Panc1 (cell line): Measurements from ENCODE around the gene FOSL2. TPM values are rescaled to one million over a fixed set of nuclear protein-coding genes. Genes with fewer than 3 reads are reported as not detected.
A peak's percentile ranks its signal among the peaks of the same experiment; 100 is the strongest.

Source experiments
- ATAC-seq: fragments of 200-7000 bp; cut with Tn5 transposase; 2 replicates; pipeline ENCODE4 v1.9.1; 2020; ENCODE audit warnings: mild to moderate bottlenecking, moderate library complexity
- BruUV-seq: library from RNA; stranded (reverse); fragments of 400-500 nt; replicated peaks from 2 replicates; lab custom pipeline; 2021; lab: Mats Ljungman, UMichigan
- CTCF ChIA-PET: fragments of 300-600 bp; sonication (Branson Sonifier 250); formaldehyde crosslinking; loops from one replicate; lab custom pipeline; 2022; ENCODE audit warnings: antibody characterized with exemption; lab: Charles Lee
- POLR2A ChIA-PET: fragments of 300-600 bp; sonication (Branson Sonifier 250); formaldehyde crosslinking; loops from one replicate; lab custom pipeline; 2022; ENCODE audit warnings: antibody characterized with exemption; lab: Charles Lee
- DNase-seq: peaks from one replicate; pipeline ENCODE4 v3.0.0-alpha.2; 2010; ENCODE audit warnings: low read depth, low spot score
- H3K27ac ChIP-seq: 2 replicates; pipeline ENCODE4 v1.5.1; 2011; ENCODE audit warnings: mild to moderate bottlenecking, low read length, inconsistent platforms
- H3K27me3 ChIP-seq: fragments of 200-500 bp; sonication (Bioruptor generic); 2 replicates; pipeline ENCODE4 v1.6.0; 2014; ENCODE audit warnings: low read length, inconsistent platforms; ENCODE audit not compliant: control insufficient read depth, insufficient read depth
- H3K36me3 ChIP-seq: fragments of 200-500 bp; sonication (Bioruptor generic); 2 replicates; pipeline ENCODE4 v1.5.1; 2014; ENCODE audit warnings: inconsistent platforms, mild to moderate bottlenecking, low read length, moderate library complexity; ENCODE audit not compliant: control insufficient read depth, insufficient read depth
- H3K4me1 ChIP-seq: 2 replicates; pipeline ENCODE4 v1.5.1; 2011; ENCODE audit warnings: inconsistent platforms, mild to moderate bottlenecking, low read length, moderate library complexity; ENCODE audit not compliant: control insufficient read depth, insufficient read depth
- H3K4me3 ChIP-seq, 2 experiments: 2 replicates each; pipeline ENCODE4 v1.5.1; 2011 to 2012; ENCODE audit warnings: low read depth in 2 of 2, low read length in 2 of 2, mild to moderate bottlenecking in 2 of 2, inconsistent platforms in 1 of 2, moderate library complexity in 1 of 2
- H3K9me3 ChIP-seq: fragments of 200-500 bp; sonication (Bioruptor generic); 2 replicates; pipeline ENCODE4 v1.5.1; 2014; ENCODE audit warnings: low read depth, mild to moderate bottlenecking, inconsistent platforms, low read length, moderate library complexity; ENCODE audit not compliant: control insufficient read depth, insufficient read depth
- POLR2AphosphoS5 ChIP-seq: IDR thresholded peaks from 2 replicates; pipeline ENCODE4 v1.6.1; 2012; ENCODE audit warnings: mild to moderate bottlenecking, low read depth, low read length, moderate library complexity
- SIN3A ChIP-seq: IDR thresholded peaks from 2 replicates; pipeline ENCODE4 v1.6.1; 2012; ENCODE audit warnings: low read depth, mild to moderate bottlenecking, low read length, moderate library complexity, borderline replicate concordance; ENCODE audit not compliant: insufficient read depth
- TCF7L2 ChIP-seq: IDR thresholded peaks from 2 replicates; pipeline ENCODE4 v1.6.1; 2011; ENCODE audit warnings: mild to moderate bottlenecking, low read depth, low read length, inconsistent platforms
- in situ Hi-C: cut with HindIII; loops from 2 replicates; pipeline ENCODE4 v1.10.0; 2016; ENCODE audit warnings: low sequenced_read_pairs, low pct_unique_long_range_greater_than_20kb
- intact Hi-C: fragments of 100-400 bp; cut with micrococcal nuclease; formaldehyde crosslinking; loops from one replicate; pipeline ENCODE4 v1.10.0; 2022; ENCODE audit not compliant: unreplicated experiment
- total RNA-seq: library from RNA; stranded (reverse); gene quantifications from one replicate; pipeline ENCODE4 v1.2.1, GENCODE V29; 2021; ENCODE audit not compliant: unreplicated experiment
- TF ChIP-seq, protein P1 (sequence below): fragments of 450-650 bp; IDR thresholded peaks from 2 replicates; pipeline ENCODE4 v1.5.1; 2017; ENCODE audit warnings: mild to moderate bottlenecking
- TF ChIP-seq, protein P2 (sequence below), 2 experiments: IDR thresholded peaks; 2 replicates each; pipeline ENCODE4 v1.6.1; 2011 to 2012; ENCODE audit warnings: low read depth in 2 of 2, control low read depth in 1 of 2, low read length in 1 of 2, mild to moderate bottlenecking in 1 of 2, moderate library complexity in 1 of 2; ENCODE audit not compliant: insufficient read depth in 1 of 2

FOSL2 gene
- total RNA-seq, 1 experiment from 2014 or later, result 29.0 TPM

DNA sequence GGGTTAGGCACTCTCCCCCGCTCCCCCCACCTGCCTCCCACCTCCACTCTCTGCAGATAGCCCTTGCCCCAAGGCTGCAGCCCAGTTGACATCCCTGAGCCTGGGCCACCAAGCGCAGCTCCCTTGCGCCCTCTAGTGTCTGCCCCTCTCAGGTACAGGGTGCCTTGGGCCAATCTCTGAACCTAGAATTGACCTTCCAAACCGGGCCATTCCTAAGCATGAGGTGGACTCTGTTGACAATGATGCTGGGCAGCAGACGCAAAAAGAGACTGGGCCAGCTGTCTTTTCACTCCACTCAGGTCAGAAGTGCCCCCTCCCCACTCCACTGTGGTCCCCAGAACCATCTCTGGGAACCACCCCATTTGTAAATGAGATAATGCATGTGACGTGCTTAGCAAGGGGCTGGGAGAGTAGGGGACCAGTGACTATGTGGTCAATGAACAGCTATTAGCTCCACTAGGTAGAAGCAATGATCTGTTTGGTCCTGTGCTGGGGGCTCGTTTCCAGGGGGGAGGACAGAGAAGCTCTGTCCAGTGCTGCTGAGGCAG lies 60.0 kb downstream of the FOSL2 start:
- in situ Hi-C loops (no loop called here), intact Hi-C loops (no loop called here)
- Histone ChIP-seq H3K4me1 (no peaks in the 10 kb centered on the region), H3K27ac (no peak overlapping the region), H3K36me3 (no peaks in the 10 kb centered on the region), H3K4me3 (no peak overlapping the region), H3K9me3 (no peaks in the 10 kb centered on the region), H3K27me3 (no peaks in the 10 kb centered on the region)
- BruUV-seq, result no TSS peak
- TF ChIP-seq SIN3A, result no peak
- TF ChIP-seq, protein P1, sequence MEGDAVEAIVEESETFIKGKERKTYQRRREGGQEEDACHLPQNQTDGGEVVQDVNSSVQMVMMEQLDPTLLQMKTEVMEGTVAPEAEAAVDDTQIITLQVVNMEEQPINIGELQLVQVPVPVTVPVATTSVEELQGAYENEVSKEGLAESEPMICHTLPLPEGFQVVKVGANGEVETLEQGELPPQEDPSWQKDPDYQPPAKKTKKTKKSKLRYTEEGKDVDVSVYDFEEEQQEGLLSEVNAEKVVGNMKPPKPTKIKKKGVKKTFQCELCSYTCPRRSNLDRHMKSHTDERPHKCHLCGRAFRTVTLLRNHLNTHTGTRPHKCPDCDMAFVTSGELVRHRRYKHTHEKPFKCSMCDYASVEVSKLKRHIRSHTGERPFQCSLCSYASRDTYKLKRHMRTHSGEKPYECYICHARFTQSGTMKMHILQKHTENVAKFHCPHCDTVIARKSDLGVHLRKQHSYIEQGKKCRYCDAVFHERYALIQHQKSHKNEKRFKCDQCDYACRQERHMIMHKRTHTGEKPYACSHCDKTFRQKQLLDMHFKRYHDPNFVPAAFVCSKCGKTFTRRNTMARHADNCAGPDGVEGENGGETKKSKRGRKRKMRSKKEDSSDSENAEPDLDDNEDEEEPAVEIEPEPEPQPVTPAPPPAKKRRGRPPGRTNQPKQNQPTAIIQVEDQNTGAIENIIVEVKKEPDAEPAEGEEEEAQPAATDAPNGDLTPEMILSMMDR, result peak; percentile 95
- DNase-seq (peak; percentile 54), ATAC-seq (peak; percentile 91)
- POLR2A ChIA-PET, result no interaction called here
- CTCF ChIA-PET, result no interaction called here

DNA sequence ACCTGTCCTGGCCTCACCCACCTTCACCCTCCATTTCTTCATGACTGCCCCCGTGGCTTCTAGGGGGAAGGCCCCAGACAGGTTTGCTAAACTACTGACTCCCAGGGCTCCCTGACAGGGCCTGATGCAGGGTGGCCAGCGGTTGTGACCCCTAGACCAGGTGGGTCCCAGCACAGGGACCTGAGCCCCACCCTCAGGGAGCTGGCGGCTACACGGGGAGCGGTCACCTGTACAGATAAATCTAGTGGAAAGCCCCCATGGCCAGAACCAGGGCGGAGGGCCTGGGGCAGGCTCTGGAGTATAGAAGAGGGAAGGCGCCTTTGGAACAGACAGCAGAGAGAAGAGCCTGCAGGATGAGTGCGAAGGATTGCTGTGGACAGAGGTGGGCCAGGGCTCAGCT lies 60.7 kb downstream of the FOSL2 start:
- ATAC-seq, result no peak
- intact Hi-C loops (no loop called here), in situ Hi-C loops (no loop called here)
- POLR2A ChIA-PET, result no interaction called here
- no peaks in the 10 kb centered on the region for H3K4me1 ChIP-seq
- no peak for DNase-seq
- CTCF ChIA-PET, result interaction anchor here (0.5 kb wide), 1 partner anchor 84 kb away, joined by 8 read pairs; no protein-coding TSS in a partner anchor
- TF ChIP-seq TCF7L2 (no peak), POLR2AphosphoS5 (no peak), SIN3A (no peak)
- TF ChIP-seq, protein P1, result no peak
- TF ChIP-seq, protein P2, sequence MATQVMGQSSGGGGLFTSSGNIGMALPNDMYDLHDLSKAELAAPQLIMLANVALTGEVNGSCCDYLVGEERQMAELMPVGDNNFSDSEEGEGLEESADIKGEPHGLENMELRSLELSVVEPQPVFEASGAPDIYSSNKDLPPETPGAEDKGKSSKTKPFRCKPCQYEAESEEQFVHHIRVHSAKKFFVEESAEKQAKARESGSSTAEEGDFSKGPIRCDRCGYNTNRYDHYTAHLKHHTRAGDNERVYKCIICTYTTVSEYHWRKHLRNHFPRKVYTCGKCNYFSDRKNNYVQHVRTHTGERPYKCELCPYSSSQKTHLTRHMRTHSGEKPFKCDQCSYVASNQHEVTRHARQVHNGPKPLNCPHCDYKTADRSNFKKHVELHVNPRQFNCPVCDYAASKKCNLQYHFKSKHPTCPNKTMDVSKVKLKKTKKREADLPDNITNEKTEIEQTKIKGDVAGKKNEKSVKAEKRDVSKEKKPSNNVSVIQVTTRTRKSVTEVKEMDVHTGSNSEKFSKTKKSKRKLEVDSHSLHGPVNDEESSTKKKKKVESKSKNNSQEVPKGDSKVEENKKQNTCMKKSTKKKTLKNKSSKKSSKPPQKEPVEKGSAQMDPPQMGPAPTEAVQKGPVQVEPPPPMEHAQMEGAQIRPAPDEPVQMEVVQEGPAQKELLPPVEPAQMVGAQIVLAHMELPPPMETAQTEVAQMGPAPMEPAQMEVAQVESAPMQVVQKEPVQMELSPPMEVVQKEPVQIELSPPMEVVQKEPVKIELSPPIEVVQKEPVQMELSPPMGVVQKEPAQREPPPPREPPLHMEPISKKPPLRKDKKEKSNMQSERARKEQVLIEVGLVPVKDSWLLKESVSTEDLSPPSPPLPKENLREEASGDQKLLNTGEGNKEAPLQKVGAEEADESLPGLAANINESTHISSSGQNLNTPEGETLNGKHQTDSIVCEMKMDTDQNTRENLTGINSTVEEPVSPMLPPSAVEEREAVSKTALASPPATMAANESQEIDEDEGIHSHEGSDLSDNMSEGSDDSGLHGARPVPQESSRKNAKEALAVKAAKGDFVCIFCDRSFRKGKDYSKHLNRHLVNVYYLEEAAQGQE (IDR thresholded peaks at IDR 0.05; ENCODE audit: insufficient read depth in 1 of 2, low read depth in 2 of 2, low read length in 1 of 2), result no peak
- H3K4me3 ChIP-seq, result no peak overlapping the region
- no peaks in the 10 kb centered on the region for H3K36me3 ChIP-seq
- no peak overlapping the region for H3K27ac ChIP-seq
- no TSS peak for BruUV-seq
- no peaks in the 10 kb centered on the region for H3K27me3 ChIP-seq
- H3K9me3 ChIP-seq, result no peaks in the 10 kb centered on the region
